Activated T-cell treated with anti-CD3 and anti-CD28 coated beads for 4 hours (primary cell): ENCODE results near the gene CLPSL2.

Experiments
- DNase-seq: peaks from one replicate; pipeline ENCODE4 v3.0.0-alpha.2; 2020

Gene CLPSL2

DNA sequence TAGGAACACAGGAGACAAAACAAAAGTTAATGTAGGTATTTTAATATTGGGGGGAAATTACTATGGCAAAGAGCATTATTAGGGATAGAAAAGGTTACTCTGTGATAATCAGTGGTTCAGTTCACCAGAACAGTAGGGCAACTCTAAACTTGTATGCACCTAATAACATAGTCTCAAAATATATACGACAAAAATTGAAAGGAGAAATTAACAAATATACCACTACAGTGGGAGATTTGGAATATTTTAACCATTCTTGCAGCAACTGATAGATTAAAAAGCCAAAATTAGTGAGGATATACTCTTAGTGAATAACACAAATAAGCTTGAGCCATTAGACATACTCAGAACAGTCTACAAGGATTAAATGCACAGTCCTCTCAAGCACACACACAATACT, 28.5 kb upstream of the CLPSL2 start:
- no peak for DNase-seq

DNA sequence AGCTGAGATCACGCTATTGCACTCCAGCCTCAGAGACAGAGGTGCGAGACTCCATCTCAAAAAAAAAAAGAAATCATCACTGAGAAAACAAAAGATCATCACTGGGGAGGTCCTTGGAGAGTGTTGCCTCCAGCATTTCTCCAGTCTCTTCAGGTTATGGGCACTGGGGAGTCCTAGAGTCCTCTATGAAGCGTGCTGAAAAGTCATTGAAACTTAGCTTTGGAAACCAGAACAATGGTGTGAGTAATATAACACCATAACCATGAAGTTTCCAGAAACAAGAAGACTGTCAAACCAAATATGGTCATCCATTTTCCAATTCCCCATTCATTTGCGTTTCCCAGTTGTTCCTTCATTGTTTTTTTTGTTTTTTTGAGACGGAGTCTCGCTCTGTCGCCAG, 25.8 kb upstream of the CLPSL2 start:
- DNase-seq = no peak

DNA sequence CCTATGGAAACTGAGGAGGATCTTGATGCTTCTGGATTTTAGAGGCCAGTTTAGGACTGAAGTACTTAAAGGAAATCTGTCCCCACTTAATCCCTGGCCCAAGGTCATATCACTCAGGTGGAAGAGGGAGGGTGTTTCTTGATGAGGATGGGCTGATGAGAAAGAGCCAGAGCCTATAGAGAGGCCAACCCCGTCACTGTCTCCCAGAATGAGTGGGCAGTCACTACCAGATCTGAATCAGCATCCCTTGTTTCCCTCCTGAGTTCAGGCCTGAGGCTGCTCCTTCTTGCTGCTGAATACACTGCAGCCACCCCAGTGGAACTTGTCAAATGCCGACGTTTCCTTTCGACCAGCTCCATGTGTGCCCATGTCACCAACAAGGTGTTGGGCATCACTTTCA, 24.8 kb upstream of the CLPSL2 start:
- DNase-seq = no peak

DNA sequence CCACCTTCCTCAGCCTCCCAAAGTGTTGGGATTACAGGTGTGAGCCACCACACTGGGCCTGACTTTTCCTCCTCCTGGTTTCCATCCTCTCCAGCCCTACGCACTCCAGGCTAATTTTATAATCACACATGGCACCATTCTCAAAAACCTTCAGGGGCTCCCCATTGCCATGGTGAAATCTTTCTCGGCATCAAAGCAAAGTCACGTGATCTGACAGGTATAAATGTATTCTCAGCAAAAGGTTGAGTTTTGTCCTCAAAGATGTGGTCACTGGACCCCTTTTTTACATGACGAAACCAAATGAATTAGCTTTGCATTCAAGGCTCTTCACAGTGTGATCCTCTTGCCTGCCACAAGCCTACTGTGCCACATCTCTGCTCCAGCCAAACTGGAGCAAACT, 24.1 kb upstream of the CLPSL2 start:
- DNase-seq = no peak

DNA sequence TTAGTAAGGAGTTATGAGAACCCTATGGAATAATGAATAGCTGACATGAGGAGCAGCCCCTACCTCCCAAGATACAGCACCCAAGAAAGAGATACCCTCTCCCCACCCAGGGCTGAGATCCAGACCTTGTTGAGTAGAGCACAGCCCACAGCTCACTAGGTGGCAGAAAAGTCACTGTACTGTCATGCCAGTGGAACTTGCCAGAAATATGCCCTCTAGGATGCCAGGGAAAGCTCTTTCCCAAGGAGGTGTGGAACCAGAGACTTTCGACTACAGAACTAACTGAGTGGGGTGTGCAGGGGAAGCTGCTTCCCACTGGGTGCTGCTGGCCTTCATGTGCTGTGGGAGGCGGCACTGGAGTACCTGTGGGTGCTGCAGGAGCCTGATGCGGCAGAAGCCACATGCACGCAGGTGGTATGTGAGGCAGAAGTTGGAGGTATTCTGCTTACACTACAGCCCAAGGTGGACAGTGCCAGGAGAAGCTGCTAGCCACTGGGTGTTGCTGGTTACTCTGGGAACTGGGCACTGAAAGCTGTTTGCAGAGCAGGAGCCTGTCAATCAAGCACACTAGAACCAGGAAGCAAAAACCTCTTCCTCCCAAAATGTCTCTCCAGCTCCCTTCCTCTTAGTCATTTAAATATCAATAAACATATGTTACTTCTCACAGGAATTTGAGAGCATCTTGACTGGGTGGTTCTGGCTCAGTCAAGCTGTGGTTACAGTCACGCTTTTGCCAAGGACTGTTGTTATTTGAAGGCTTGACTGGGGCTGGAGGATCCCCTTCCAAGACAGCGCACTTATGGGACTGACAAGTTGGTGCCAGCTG, 21.7 kb upstream of the CLPSL2 start:
- DNase-seq = no peak

DNA sequence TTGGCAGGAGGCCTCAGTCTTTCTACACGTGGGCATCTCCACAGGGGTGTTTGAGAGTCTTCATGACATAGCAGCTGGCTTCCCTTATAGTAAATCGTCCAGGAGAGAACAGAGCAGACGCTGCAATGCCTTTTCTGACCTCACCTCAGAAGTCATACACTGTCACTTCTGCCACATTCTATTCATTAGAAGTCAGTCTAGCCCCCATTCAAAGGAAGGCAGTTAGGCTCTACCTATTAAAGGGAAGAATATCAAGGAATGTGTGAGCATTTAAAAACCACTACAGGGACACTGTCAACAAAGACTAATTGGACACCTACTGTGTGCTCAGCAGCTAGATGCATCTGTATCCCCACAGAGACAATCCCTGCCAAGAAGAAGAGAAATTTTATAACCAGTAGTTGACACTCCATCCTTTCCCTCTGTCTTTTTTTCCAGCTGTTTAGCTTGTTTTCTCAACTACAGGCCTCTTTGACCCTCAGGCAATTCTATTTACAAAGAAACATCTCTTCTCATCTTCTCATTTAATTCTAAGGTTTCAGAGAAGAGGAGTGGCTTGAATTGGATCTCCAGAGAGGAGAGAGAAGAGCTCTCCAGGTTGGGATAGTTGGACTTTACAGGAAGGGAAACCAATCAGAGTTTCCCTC, 21.0 kb upstream of the CLPSL2 start:
- no peak for DNase-seq

DNA sequence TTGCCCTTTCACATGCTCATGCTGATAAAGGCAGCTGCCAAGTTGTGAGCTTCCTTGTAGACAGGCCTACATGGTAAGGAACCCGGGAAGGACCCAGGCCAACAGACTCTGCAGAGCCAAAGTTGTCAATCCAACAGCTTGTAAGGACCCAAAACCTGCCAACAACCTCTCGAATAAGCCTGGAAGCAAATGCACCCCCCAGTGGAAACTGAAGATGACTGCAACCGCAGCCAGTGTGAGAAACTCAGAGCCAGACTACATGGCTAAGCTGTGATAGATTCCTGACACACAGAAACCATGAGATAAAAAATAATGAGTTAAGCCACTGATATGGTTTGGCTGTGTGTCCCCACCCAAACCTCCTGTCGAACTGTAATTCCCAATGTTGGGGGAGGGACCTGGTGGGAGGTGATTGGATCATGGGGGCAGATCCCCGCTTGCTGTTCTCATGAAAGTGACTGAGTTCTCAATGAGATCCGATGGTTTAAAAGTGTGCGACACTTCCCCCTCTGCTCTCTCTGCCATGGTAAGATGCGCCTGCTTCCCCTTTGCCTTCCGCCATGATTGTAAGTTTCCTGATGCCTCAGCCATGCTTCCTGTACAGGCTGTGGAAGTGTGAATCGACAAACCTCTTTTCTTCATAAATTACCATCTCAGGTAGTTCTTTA, 18.8 kb upstream of the CLPSL2 start:
- DNase-seq = no peak

DNA sequence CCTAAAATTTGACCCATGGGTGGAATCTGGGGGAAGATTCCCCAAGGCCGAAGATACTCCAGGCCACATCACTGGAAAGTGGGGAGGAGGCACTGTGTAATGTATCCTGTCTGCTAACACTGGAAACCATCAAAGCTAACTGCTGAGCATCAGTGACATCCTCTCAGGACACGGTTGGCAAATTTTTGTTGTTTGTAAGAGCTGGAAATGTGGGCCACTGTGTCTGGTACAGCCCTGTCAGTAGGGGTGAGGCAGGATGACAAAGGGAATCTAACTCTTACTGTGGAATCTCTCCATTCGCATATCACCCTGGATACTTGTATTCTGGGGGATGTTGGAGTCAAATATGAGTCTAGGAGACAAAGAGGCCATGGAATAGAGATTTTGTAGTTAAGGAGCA, 17.0 kb upstream of the CLPSL2 start:
- no peak for DNase-seq

DNA sequence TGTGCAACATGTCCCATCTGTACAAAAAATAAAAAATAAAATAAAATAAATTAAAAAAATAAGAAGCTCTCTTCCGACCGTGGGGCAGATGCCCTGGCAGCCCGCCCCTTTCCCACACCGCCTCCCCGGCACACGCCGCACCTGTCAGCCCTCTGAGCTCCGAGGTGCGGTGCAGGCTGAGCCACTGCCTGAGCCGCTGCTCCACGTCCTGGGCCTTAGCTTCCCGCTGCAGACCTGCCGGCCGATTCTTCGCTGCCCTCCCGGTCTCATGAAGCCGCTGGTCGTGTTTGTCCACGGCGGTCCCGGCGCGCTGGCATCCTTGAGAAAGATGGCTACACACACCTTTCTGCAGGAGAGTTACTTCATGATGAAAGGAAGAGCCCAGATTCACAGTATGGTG, 10.7 kb upstream of the CLPSL2 start:
- DNase-seq = no peak

DNA sequence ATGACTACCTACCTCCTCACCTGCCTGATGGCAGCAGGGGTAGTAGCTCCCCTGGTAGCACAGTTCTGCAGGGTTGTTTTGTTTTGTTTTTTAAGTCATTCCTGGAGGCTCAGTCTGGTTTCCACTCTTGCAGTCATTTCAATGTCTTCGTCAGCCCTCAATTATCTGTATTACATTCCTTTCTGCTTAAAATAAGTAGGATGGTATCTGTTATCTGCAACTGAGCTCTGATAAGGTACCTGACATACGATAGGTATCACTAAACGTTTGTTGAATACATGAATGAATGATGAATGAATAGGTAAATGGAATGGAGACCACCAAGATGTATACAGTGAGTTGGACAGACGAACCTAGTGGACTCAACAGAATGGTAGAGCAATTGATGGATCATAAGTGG, 7.2 kb upstream of the CLPSL2 start:
- no peak for DNase-seq

DNA sequence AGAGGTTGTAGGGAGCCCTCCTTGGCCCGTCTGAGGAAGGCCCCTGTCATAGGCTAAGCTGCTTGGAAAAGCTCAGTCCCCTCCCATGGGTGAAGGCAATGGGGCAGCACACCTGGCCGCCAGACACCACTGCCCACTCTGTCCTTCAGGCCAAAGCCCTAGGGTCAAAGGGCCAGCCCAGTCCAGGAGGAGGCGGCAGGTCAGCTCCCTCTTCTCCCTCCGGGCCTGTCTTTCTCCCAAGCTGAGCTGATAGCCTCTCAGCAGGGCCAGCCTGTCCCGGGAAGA, 5.1 kb upstream of the CLPSL2 start:
- DNase-seq = no peak

DNA sequence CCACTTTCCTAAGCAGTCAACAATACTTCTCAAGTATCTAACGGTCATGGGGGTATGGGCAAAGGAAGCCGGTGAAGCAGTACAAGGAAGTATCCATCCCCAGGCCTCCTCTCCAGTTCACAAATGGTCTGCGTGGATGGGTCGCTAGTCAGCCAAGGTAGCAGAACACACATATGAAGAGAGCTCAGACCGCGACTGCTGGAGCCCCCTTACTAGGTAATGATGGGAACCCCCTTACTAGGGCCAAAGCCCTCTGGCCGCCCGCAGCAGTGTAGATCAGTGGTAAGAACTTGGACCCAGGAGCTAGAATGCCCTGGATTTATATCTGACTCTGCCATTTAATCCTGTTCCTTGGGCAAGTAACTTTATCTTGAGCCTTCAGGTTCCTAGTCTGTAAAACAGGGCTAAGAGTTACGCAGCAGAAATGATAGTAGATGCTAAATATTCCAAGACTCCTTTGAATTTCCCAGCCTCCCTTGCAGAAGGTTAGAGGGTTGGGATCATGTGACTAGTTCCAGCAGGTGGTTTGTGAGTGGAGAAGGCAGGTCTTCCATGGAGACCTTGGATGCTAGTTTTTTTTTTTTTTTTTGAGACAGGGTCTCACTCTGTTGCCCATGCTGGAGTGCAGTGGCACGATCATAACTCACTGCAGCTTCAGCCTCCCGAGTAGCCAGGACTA, 2.1 kb upstream of the CLPSL2 start:
- DNase-seq = no peak

DNA sequence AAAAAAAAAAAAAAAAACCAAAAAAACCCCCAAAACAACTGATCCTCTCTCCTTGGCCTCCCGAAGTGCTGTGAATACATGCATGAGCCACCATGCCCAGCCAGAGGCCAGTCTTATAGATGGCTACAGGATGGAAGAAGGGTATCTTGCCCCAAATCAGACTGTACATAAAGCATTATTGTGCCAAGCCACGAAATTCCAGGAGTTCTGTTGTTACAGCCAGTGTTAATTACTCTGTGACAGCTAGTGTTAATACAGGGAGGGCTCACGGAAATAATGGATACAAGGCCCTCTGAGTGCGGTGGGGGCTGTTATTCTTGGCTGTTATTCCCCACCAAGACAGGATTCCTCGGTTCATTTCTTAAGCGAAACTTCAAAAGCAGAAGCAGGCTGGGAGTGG, 1.4 kb upstream of the CLPSL2 start:
- no peak for DNase-seq

DNA sequence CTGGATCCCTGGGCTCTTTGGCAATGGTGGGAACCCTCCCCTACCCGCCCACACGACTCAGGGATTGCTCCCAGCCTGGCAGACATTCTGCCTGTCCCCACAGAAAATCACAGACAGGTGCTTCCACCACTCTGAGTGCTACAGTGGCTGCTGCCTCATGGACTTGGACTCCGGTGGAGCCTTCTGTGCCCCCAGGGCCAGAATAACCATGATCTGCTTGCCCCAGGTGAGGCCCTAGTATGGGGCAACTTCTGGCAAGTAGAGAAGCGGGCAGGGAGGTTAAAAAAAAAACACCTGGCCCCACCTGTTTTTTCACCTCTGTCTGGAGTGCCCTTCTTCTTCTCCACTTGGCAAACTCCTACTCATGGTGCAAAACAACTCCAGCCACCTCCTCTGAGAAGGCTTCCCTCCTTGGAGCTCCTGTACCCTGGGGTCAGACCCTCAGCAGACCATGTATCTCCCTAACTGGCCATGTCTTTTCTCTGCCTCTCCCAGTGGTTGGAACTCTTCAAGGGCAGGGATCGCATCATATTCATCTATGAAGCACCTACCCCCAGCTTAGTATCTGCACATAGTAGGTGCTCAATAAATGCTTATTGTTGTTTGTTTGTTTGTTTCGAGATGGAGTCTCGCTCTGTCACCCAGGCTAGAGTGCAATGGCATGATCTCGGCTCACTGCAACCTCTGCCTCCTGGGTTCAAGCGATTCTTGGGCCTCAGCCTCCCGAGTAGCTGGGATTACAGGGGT, 1.1 kb downstream of the CLPSL2 start:
- no peak for DNase-seq

DNA sequence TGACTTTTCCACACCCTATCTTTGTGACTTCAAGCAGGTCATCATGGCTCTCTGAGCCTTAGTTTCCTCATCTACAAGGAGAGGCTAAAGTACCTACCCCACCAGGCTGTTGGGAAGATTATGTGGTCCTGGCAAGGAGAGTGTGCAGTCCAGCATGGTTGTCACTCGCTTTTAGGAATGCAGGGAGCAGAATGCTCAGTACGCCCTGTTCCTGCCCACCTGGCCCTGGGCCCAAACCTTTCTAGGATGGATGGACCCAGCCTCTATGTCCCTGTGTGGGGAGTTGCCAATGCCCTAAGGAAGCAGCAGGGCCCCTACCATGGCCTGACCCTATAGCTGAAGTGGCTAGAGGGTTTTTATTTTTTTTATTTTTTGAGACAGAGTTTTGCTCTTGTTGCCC, 2.0 kb downstream of the CLPSL2 start:
- no peak for DNase-seq

DNA sequence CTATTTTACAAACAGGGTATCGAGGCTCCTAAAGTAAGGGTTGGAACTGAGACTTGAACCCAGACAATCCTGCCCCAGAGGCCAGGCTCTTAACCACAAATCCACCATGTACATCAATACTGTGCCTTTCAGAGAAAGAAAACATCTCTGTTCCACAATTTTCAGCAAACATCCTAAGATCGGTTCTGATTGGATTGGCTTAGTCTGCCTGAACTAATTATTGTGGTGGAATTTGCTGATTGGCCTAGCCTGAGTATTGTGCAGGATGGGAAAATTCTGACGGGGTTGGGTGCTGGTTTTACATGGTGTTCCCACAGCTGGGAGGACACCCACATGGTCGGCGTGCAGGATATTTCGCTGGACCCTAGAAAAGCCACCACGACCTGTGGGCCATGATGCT, 4.3 kb downstream of the CLPSL2 start, which contains the start of gene CLPSL1:
TSS of gene CLPSL1 (plus strand) at position 301 of the 400 bp plus-strand sequence. CDS start at position 393, 92 bp downstream.
- no peak for DNase-seq

DNA sequence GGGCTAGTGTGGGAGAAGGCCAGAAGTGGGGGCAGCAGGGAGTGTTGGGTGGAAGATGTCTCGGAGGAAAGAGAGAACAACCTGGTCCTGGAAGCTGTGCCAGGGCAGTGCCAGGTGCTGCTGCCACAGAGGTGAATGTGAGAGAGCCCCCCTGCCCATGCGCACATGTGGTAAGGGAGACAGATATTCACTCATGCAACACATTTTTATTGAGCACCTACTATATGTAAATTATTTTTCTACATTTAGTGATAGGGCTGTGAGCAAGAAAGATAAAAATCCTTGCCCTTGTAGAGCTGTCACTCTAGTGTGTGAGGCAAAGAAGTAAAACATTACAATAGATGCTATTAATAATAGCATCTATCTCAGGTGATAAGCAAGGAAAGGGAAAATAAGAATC, 4.9 kb downstream of the CLPSL2 start:
- DNase-seq = no peak

DNA sequence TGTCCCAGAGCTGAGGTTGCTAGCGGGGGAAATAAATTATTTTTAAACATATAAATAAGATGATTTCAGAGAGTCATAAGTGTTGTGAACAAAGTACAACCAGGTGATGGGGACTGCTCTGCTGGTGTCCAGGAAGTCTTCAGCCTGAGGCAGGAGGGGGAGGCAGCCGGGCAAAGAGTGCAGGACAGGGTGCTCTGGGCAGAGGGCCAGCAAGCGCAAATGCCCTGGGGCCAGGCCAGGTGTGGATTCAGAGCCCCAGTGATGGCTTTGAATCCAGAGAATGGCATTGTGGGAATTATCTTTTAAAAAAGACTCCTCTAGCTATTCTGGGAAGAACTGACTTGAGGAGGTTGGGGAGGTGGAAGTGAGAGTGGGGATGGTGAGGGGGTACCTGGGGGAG, 6.0 kb downstream of the CLPSL2 start:
- DNase-seq = no peak

DNA sequence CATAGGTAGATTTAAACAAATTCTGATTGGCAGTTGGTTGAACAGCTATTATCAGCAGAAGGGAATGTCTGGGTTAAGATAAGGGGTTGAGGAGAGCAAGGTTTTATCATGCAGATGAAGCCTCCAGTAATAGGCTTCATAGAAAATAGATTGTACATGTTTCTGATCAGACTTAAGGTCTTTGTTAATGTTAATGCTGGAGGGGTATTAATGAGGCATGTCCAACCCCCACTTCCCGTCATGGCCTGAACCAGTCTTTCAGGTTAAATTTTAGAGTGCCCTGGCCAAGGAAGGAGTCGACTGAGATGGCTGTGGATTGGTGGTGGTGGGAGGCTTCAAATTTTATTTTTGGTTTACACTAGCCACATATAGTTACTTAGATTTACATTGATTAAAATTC, 7.8 kb downstream of the CLPSL2 start:
- DNase-seq = no peak

DNA sequence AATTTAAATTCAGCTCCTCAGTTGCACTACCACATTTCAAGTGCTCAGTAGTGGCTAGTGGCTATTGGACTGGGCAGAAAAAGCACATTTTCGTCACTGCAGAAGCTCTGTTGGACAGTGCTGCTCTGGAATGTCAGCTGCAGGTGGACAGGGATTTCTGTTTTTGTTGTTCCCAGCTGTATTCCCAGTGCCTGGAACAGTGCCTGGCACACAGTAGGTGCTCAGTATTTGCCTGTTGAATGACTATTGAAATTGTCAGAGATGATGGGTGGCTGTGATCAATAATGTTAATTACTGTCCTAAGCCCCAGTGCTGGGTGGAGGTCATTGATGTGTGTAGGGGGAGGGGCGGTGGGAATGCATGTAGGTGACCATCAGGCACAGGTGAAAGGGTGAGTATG, 9.9 kb downstream of the CLPSL2 start:
- no peak for DNase-seq

DNA sequence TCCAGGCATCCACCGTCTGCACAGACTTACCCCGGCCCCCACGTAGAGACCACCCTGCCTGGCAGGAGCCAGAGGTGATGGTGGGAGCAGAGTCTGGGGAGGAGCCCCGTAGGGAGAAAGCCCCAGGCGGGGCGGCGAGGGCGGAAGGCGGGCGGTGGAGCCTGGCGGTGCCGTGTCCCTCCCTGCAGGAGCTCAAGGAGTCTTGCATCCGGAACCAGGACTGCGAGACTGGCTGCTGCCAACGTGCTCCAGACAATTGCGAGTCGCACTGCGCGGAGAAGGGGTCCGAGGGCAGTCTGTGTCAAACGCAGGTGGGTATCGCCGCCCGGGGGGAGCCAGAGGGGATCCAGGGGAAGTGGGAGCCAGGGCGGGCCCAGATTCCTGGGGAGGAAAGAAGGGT, 10.4 kb downstream of the CLPSL2 start:
- DNase-seq = no peak

DNA sequence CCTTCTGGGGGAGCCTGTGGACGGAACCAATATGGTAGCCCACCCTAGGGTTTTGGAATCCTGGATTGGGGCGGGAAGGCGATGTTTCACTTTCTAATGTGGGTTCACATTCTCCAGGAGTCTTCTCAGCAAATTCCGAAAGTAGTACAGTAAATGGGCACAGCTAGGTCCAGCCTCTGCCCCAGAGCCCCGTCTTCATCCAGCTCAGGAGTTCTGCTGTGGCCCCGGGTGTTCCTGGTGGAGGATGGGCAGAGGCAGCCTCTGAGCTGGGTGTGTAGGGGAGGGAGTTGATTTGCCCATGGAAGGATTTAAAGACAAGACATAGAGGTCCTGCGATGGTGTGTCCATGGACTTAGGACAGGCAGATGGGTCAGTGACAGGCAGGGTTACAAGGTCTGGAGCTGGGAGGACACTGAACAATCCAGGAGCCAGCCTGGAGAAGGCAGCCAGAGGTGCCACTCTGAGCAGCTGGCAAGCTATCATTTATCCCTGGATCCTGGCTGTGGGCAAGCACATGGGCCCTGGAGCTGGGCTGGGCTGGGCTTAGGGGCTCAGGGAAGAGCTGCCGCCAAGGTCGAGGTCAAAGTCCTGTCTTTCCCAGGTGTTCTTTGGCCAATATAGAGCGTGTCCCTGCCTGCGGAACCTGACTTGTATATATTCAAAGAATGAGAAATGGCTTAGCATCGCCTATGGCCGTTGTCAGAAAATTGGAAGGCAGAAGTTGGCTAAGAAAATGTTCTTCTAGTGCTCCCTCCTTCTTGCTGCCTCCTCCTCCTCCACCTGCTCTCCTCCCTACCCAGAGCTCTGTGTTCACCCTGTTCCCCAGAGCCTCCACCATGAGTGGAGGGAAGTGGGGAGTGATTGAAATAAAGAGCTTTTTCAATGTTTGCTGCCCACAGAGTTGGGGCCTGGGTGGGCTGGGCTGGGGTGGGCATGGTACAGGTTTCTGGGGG, 11.1 kb downstream of the CLPSL2 start:
- DNase-seq = no peak
